Lower lobe of right lung (tissue), 2 donors: Measurements from ENCODE around the gene BIRC2. TPM values are rescaled to one million over a fixed set of nuclear protein-coding genes. Genes with fewer than 3 reads are reported as not detected.

Experiments
- ATAC-seq, 2 donors: fragments of 200-7000 bp; cut with Tn5 transposase; one replicate each; pipeline ENCODE4 v1.9.1; 2020 to 2022; ENCODE audit warnings: mild to moderate bottlenecking in 2 of 2, moderate library complexity in 2 of 2
- DNase-seq: peaks from one replicate; pipeline ENCODE4 v3.0.0-alpha.2; 2020
- H3K27ac ChIP-seq: fragments of 200-600 bp; one replicate; pipeline ENCODE4 v1.8.0; 2022
- H3K27me3 ChIP-seq: fragments of 200-600 bp; one replicate; pipeline ENCODE4 v1.8.0; 2022; ENCODE audit warnings: low read depth
- H3K36me3 ChIP-seq: fragments of 200-600 bp; one replicate; pipeline ENCODE4 v1.8.0; 2022; ENCODE audit warnings: mild to moderate bottlenecking
- H3K4me1 ChIP-seq: fragments of 200-600 bp; one replicate; pipeline ENCODE4 v1.8.0; 2022
- H3K4me3 ChIP-seq: fragments of 200-600 bp; one replicate; pipeline ENCODE4 v1.8.0; 2022; ENCODE audit warnings: mild to moderate bottlenecking
- H3K9me3 ChIP-seq: fragments of 200-600 bp; one replicate; pipeline ENCODE4 v1.8.0; 2022
- intact Hi-C: fragments of 100-400 bp; cut with DNase I; formaldehyde crosslinking; loops from one replicate; pipeline ENCODE4 v1.11.0; 2022
- total RNA-seq: library from RNA; stranded (reverse); fragmentation: NEBNext Ultra II Directional; extraction: Animal tissue kit (Norgen Biotek cat#: 25700); gene quantifications from one replicate; pipeline ENCODE4 v1.2.1, GENCODE V29; 2021
- TF ChIP-seq, protein P1 (sequence below): fragments of 200-600 bp; IDR thresholded peaks from one replicate; pipeline ENCODE4 v1.8.0; 2022; ENCODE audit warnings: antibody characterized with exemption, mild to moderate bottlenecking
- donor health status: DM: no; HTN: yes; CAD: no; lungs with severe emphysema.

Gene BIRC2
- total RNA-seq, 1 donor from 2014 or later: 46.0 TPM

GRCh38 chr11:102421261-102421660 lies 74.2 kb downstream of the BIRC2 start:
- no peak overlapping the region for H3K4me3 ChIP-seq
- DNase-seq (no peak), ATAC-seq (no peak)
- intact Hi-C loops: no loop called here
- TF ChIP-seq, protein P1, sequence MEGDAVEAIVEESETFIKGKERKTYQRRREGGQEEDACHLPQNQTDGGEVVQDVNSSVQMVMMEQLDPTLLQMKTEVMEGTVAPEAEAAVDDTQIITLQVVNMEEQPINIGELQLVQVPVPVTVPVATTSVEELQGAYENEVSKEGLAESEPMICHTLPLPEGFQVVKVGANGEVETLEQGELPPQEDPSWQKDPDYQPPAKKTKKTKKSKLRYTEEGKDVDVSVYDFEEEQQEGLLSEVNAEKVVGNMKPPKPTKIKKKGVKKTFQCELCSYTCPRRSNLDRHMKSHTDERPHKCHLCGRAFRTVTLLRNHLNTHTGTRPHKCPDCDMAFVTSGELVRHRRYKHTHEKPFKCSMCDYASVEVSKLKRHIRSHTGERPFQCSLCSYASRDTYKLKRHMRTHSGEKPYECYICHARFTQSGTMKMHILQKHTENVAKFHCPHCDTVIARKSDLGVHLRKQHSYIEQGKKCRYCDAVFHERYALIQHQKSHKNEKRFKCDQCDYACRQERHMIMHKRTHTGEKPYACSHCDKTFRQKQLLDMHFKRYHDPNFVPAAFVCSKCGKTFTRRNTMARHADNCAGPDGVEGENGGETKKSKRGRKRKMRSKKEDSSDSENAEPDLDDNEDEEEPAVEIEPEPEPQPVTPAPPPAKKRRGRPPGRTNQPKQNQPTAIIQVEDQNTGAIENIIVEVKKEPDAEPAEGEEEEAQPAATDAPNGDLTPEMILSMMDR: no peak
- H3K9me3 ChIP-seq: peaks cover 7% of the 10 kb centered on the region
- no peaks in the 10 kb centered on the region for H3K27me3 ChIP-seq
- H3K27ac ChIP-seq: no peak overlapping the region
- H3K36me3 ChIP-seq: no peaks in the 10 kb centered on the region
- no peaks in the 10 kb centered on the region for H3K4me1 ChIP-seq

- intact Hi-C loops: no loop called here
- TF ChIP-seq, protein P1: no peak
- Histone ChIP-seq H3K27me3 (no peaks in the 10 kb centered on the region), H3K4me3 (no peak overlapping the region), H3K27ac (no peak overlapping the region), H3K9me3 (no peaks in the 10 kb centered on the region), H3K4me1 (no peaks in the 10 kb centered on the region), H3K36me3 (no peaks in the 10 kb centered on the region)
- no peak for ATAC-seq
- DNase-seq: no peak
Observed at GRCh38 chr11:102422817-102423712, 76.1 kb downstream of the BIRC2 start.

DNA sequence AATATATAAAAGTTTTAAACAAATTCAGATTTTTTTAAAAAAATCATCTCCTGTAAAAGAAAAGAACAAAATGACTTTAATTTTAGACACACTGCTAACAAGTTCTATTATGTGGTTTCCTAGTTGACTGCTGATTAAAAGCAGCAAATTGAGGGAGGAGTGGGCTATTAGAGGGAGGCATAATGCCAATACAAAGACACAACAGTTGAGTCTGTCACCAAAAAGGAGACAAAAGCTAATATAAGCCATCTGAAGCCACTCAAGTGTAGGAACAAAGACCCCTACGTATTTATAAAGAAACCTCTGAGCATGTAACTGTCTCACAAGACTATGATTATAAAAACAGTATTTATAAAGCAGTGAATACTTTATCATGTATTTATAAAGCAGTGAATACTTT lies 76.9 kb downstream of the BIRC2 start:
- H3K36me3 ChIP-seq: no peaks in the 10 kb centered on the region
- intact Hi-C loops: no loop called here
- no peaks in the 10 kb centered on the region for H3K9me3 ChIP-seq
- no peak overlapping the region for H3K27ac ChIP-seq
- TF ChIP-seq, protein P1: no peak
- no peak overlapping the region for H3K4me3 ChIP-seq
- ATAC-seq (no peak), DNase-seq (no peak)
- H3K4me1 ChIP-seq: no peaks in the 10 kb centered on the region
- no peaks in the 10 kb centered on the region for H3K27me3 ChIP-seq

DNA sequence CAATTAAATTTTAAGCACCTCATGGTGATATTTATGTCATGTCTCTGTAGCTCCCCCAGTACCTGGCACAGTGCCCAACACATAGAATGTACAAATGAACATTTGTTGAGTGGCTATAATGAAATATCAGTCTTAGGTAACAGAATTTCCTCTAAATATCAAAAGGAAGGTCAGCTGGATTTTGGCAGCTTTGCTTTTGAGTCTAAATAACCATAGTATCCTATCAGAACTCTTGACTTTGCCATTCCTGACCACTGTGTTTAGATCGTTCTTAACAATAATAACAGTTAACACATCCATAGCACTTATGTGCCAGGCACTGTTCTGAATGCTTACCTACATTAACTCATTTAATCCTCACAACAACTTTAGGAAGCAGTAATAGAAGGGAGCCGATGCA lies 79.0 kb downstream of the BIRC2 start:
- no peak for ATAC-seq
- no peak for DNase-seq
- no peaks in the 10 kb centered on the region for H3K36me3 ChIP-seq
- intact Hi-C loops: no loop called here
- no peak overlapping the region for H3K4me3 ChIP-seq
- H3K27ac ChIP-seq: no peak overlapping the region
- no peaks in the 10 kb centered on the region for H3K27me3 ChIP-seq
- TF ChIP-seq, protein P1: no peak
- H3K9me3 ChIP-seq: no peaks in the 10 kb centered on the region
- peaks cover 11% of the 10 kb centered on the region for H3K4me1 ChIP-seq

- H3K36me3 ChIP-seq: no peaks in the 10 kb centered on the region
- no peak overlapping the region for H3K27ac ChIP-seq
- no peak for DNase-seq
- H3K27me3 ChIP-seq: no peaks in the 10 kb centered on the region
- H3K9me3 ChIP-seq: no peaks in the 10 kb centered on the region
- intact Hi-C loops: no loop called here
- TF ChIP-seq, protein P1: no peak
- H3K4me3 ChIP-seq: no peak overlapping the region
- no peak for ATAC-seq
- H3K4me1 ChIP-seq: peaks cover 11% of the 10 kb centered on the region
Observed at GRCh38 chr11:102426570-102426969, 79.6 kb downstream of the BIRC2 start.
